ENCODE results near the gene EFTUD2.
"Not testable (repeated sequence)": the region's sequence is repeated elsewhere in the genome, so short reads cannot be mapped to it uniquely, and the experiment has no call there.

DNA sequence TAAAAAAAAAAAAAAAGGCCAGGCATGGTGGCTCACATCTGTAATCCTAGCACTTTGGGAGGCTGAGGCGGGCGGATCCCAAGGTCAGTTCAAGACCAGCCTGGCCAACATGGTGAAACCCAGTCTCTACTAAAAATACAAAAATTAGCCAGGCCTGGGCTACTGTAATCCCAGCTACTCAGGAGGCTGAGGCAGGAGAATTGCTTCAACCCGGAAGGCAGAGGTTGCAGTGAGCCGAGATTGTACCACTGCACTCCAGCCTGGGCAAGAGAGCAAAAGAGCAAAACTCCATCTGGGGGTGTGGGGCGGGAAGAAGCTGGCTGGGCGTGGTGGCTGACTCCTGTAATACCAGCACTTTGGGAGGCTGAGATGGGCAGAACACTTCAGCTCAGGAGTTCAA, 80.7 kb downstream of the EFTUD2 start:
- TF ChIP-seq, protein P1, sequence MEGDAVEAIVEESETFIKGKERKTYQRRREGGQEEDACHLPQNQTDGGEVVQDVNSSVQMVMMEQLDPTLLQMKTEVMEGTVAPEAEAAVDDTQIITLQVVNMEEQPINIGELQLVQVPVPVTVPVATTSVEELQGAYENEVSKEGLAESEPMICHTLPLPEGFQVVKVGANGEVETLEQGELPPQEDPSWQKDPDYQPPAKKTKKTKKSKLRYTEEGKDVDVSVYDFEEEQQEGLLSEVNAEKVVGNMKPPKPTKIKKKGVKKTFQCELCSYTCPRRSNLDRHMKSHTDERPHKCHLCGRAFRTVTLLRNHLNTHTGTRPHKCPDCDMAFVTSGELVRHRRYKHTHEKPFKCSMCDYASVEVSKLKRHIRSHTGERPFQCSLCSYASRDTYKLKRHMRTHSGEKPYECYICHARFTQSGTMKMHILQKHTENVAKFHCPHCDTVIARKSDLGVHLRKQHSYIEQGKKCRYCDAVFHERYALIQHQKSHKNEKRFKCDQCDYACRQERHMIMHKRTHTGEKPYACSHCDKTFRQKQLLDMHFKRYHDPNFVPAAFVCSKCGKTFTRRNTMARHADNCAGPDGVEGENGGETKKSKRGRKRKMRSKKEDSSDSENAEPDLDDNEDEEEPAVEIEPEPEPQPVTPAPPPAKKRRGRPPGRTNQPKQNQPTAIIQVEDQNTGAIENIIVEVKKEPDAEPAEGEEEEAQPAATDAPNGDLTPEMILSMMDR (conservative IDR thresholded peaks at IDR 0.05 in 1 of 2, IDR thresholded peaks at IDR 0.05 in 1 of 2; ENCODE audit: extremely low read depth in 1 of 2, insufficient read depth in 1 of 2, low read depth in 1 of 2, low read length in 2 of 2) = not testable (repeated sequence)
- TF ChIP-seq EZH2 (IDR thresholded peaks at IDR 0.05; ENCODE audit: borderline replicate concordance, low read length) = not testable (repeated sequence)
